HepG2 (cell line): ENCODE results near the gene ZFAND6. TPM values are rescaled to one million over a fixed set of nuclear protein-coding genes. Genes with fewer than 3 reads are reported as not detected.

ENCODE experiments used
- ARID5B ChIP-seq: IDR thresholded peaks from 2 replicates; pipeline ENCODE4 v1.4.0; 2020; ENCODE audit warnings: mild to moderate bottlenecking, missing genetic modification reagents
- CREB1 ChIP-seq, 2 experiments: fragments of 450-650 bp in 1 of 2; IDR thresholded peaks; 2 replicates each; pipeline ENCODE4 v1.6.1; 2016 to 2017; ENCODE audit warnings: control low read depth in 1 of 2, mild to moderate bottlenecking in 1 of 2, missing compliant biosample characterization in 1 of 2, missing genetic modification characterization in 1 of 2
- CREM ChIP-seq, 2 experiments: sonication (generic) in 1 of 2; formaldehyde crosslinking in 1 of 2; IDR thresholded peaks; 2 replicates each; pipeline versions ENCODE4 v1.4.0 to v1.6.1; 2016 to 2020; ENCODE audit warnings: antibody characterized with exemption in 1 of 2, mild to moderate bottlenecking in 1 of 2, missing genetic modification reagents in 1 of 2
- EP300 ChIP-seq, 3 experiments: sonication (generic) in 1 of 3; formaldehyde crosslinking in 1 of 3; IDR thresholded peaks; 2 replicates each; pipeline versions ENCODE4 v1.5.1 to v1.6.1; 2011 to 2020; ENCODE audit warnings: low read depth in 2 of 3, low read length in 2 of 3, borderline replicate concordance in 1 of 3, improper control_type of control experiment in 1 of 3, mild to moderate bottlenecking in 1 of 3, missing genetic modification reagents in 1 of 3, moderate library complexity in 1 of 3
- HOMEZ ChIP-seq: IDR thresholded peaks from 2 replicates; pipeline ENCODE4 v1.6.1; 2016; ENCODE audit warnings: low read depth
- MAFF ChIP-seq: IDR thresholded peaks from 2 replicates; pipeline ENCODE4 v1.6.1; 2011; ENCODE audit warnings: low read depth, low read length, improper control_type of control experiment
- MAX ChIP-seq: IDR thresholded peaks from 2 replicates; pipeline ENCODE4 v1.6.1; 2012; ENCODE audit warnings: inconsistent platforms
- NCOA2 ChIP-seq: sonication (generic); formaldehyde crosslinking; IDR thresholded peaks from 2 replicates; pipeline ENCODE4 v1.8.0; 2022; ENCODE audit warnings: inconsistent platforms
- NFYB ChIP-seq: sonication (generic); formaldehyde crosslinking; IDR thresholded peaks from 2 replicates; pipeline ENCODE4 v1.4.0; 2020; ENCODE audit warnings: missing genetic modification reagents
- NR3C1 ChIP-seq: sonication (generic); formaldehyde crosslinking; IDR thresholded peaks from 2 replicates; pipeline ENCODE4 v1.4.0; 2020; ENCODE audit warnings: missing genetic modification reagents
- PHF21A ChIP-seq: sonication (generic); formaldehyde crosslinking; IDR thresholded peaks from 2 replicates; pipeline ENCODE4 v1.5.0; 2020; ENCODE audit warnings: mild to moderate bottlenecking, missing genetic modification reagents
- REXO4 ChIP-seq: sonication (generic); formaldehyde crosslinking; IDR thresholded peaks from 2 replicates; pipeline ENCODE4 v1.8.0; 2022; ENCODE audit warnings: missing genetic modification reagents, mild to moderate bottlenecking, borderline replicate concordance
- SAP130 ChIP-seq: IDR thresholded peaks from 2 replicates; pipeline ENCODE4 v1.6.1; 2016; ENCODE audit warnings: low read depth
- SMAD9 ChIP-seq: sonication (generic); formaldehyde crosslinking; IDR thresholded peaks from 2 replicates; pipeline ENCODE4 v1.5.1; 2020; ENCODE audit warnings: mild to moderate bottlenecking, missing genetic modification reagents
- SP2 ChIP-seq: sonication (generic); formaldehyde crosslinking; IDR thresholded peaks from 2 replicates; pipeline ENCODE4 v1.5.1; 2020; ENCODE audit warnings: mild to moderate bottlenecking, missing genetic modification reagents
- ZFP91 ChIP-seq: sonication (generic); formaldehyde crosslinking; IDR thresholded peaks from 2 replicates; pipeline ENCODE4 v1.9.0; 2022; ENCODE audit warnings: missing genetic modification reagents, mild to moderate bottlenecking, borderline replicate concordance
- ZGPAT ChIP-seq: IDR thresholded peaks from 2 replicates; pipeline ENCODE4 v1.6.1; 2016; ENCODE audit warnings: mild to moderate bottlenecking
- ZNF180 ChIP-seq: sonication (generic); formaldehyde crosslinking; IDR thresholded peaks from 2 replicates; pipeline ENCODE4 v1.4.0; 2020; ENCODE audit warnings: low read depth, missing genetic modification reagents, borderline replicate concordance
- ZNF75D ChIP-seq: sonication (generic); formaldehyde crosslinking; IDR thresholded peaks from 2 replicates; pipeline ENCODE4 v1.8.1; 2023; ENCODE audit warnings: missing genetic modification reagents, mild to moderate bottlenecking, borderline replicate concordance
- ZSCAN12 ChIP-seq: sonication (generic); formaldehyde crosslinking; IDR thresholded peaks from 2 replicates; pipeline ENCODE4 v1.9.0; 2021; ENCODE audit warnings: mild to moderate bottlenecking, missing genetic modification reagents
- polyA plus RNA-seq, 8 experiments: library from polyadenylated mRNA; depleted of rRNA in 3 of 8; stranded (reverse) in 7 of 8; unstranded in 1 of 8; fragments of >200 nt; fragmentation: Illumina TruSeq in 4 of 8; extraction: Trizol in 4 of 8; gene quantifications; 2 replicates each; pipeline versions ENCODE4 v1.2.1 to v1.2.3, GENCODE V29; 2011 to 2016; ENCODE audit warnings: low read depth in 4 of 8, missing spikeins in 1 of 8, mixed read lengths in 1 of 8; ENCODE audit not compliant: insufficient read depth in 1 of 8
- total RNA-seq, 5 experiments: library from RNA; depleted of rRNA; stranded (reverse); fragments of >200 nt; fragmentation: Illumina TruSeq; extraction: Trizol; gene quantifications; 2 replicates each; pipeline ENCODE4 v1.2.3, GENCODE V29; 2016; ENCODE audit warnings: low read depth in 1 of 5

The ZFAND6 gene
- total and polyA plus RNA-seq, 2 of the 13 experiments (the other 11 are each of a cell fraction or from before 2014, with no cell fraction given), result 84.2 to 115 TPM

GRCh38 chr15:80072285-80072994, 13.0 kb downstream of the ZFAND6 start (continued):
- TF ChIP-seq HOMEZ (CRISPR knock-in tag) (peak; percentile 92; the same call in 1 of the 2 replicates), ZSCAN12 (CRISPR knock-in tag) (no peak), REXO4 (CRISPR knock-in tag) (no peak), SP2 (CRISPR knock-in tag) (peak; percentile 84), PHF21A (CRISPR knock-in tag) (0 out of 2 replicates have a peak, but pooled peaks have one; percentile 37), NFYB (peak; percentile 87), EP300 (IDR thresholded peaks at IDR 0.05; ENCODE audit: low read depth in 2 of 2, low read length in 2 of 2) (0 out of 4 replicates have a peak, but pooled peaks of 1 of the 2 experiments have one; percentile 9), EP300 (CRISPR knock-in tag; IDR thresholded peaks at IDR 0.05; ENCODE audit: borderline replicate concordance) (no peak), CREM (IDR thresholded peaks at IDR 0.05) (0 out of 2 replicates have a peak, but pooled peaks have one; percentile 38), CREM (CRISPR knock-in tag; IDR thresholded peaks at IDR 0.05) (no peak), MAFF (peak; percentile 42; the same call in 1 of the 2 replicates), ZGPAT (CRISPR knock-in tag) (0 out of 2 replicates have a peak, but pooled peaks have one; percentile 16), NR3C1 (CRISPR knock-in tag) (no peak), ZNF75D (CRISPR knock-in tag) (no peak), ZFP91 (CRISPR knock-in tag) (peak; percentile 94), SMAD9 (CRISPR knock-in tag) (no peak), CREB1 (IDR thresholded peaks at IDR 0.05) (no peak), CREB1 (CRISPR knock-in tag; IDR thresholded peaks at IDR 0.05) (peak; percentile 77), ARID5B (CRISPR knock-in tag) (no peak), NCOA2 (CRISPR knock-in tag) (no peak), MAX (peak; percentile 32; the same call in 1 of the 2 replicates), ZNF180 (no peak), SAP130 (peak; percentile 68)
